ENCODE data around the gene DPP8. TPM values are rescaled to one million over a fixed set of nuclear protein-coding genes. Genes with fewer than 3 reads are reported as not detected.

DPP8 gene
- polyA plus RNA-seq, 2 of the 4 experiments (the other 2 are of a cell fraction): 24.4 to 41.8 TPM

GRCh38 chr15:65413051-65413759 lies 104.3 kb downstream of the DPP8 start:
- H3K9me3 ChIP-seq: no peaks in the 10 kb centered on the region
- peaks cover 68% of the 10 kb centered on the region for H3K4me1 ChIP-seq
- ATAC-seq (no peak), DNase-seq (ENCODE audit: low read depth in 1 of 2, low spot score in 1 of 2) (no peak), FAIRE-seq (no peak)
- H3K4me3 ChIP-seq: no peak overlapping the region
- ChIA-PET POLR2A (interaction anchor here (0.9 to 1.5 kb wide), 2 partner anchors 8 to 109 kb away, joined by 3 to 4 read pairs; partner anchors contain the start of gene RNU5B-1), CTCF (interaction anchor here (0.7 to 11.6 kb wide), 8 partner anchors 9 to 194 kb away, joined by 3 to 256 read pairs (median 5); partner anchors contain the start of gene IGDCC4)
- H3K4me2 ChIP-seq: peak overlapping the region; percentile 67
- H3K27ac ChIP-seq: peak overlapping the region; percentile 63 to 78
- no peak for TF ChIP-seq HES2 (IDR thresholded peaks at IDR 0.05)
- no peak for TF ChIP-seq EHMT2 (IDR thresholded peaks at IDR 0.05; ENCODE audit: low read depth)
- no peak for TF ChIP-seq MYC (IDR thresholded peaks at IDR 0.05; ENCODE audit: borderline replicate concordance, low read length)
- TF ChIP-seq KDM5A (IDR thresholded peaks at IDR 0.05): no peak
- TF ChIP-seq ZFP36 (IDR thresholded peaks at IDR 0.05; ENCODE audit: borderline replicate concordance, partially characterized antibody): no peak
- TF ChIP-seq HEYL (CRISPR knock-in tag; IDR thresholded peaks at IDR 0.05): no peak
- no peak for TF ChIP-seq MAFK (IDR thresholded peaks at IDR 0.05; ENCODE audit: partially characterized antibody)
- no peak for TF ChIP-seq CBX8 (IDR thresholded peaks at IDR 0.05)

- FAIRE-seq (no peak), ATAC-seq (no peak), DNase-seq (ENCODE audit: low read depth in 1 of 2, low spot score in 1 of 2) (no peak)
- TF ChIP-seq CEBPB (IDR thresholded peaks at IDR 0.05) (peak in 1 of 2 experiments; percentile 5; a peak in 1 of 4 replicates), ZNF302 (CRISPR knock-in tag; IDR thresholded peaks at IDR 0.05) (no peak)
- CTCF ChIA-PET: interaction anchor here (0.7 to 11.6 kb wide), 8 partner anchors 9 to 194 kb away, joined by 3 to 256 read pairs (median 5); partner anchors contain the start of gene IGDCC4
- POLR2A ChIA-PET: no interaction called here
- 41% methylated on average over 1 of the region's 1 CpG for WGBS (ENCODE audit: missing lambda C conversion rate)
- Histone ChIP-seq H3K27ac (peak overlapping the region; percentile 63 to 78; a peak in 5 of 6 replicates), H3K9me3 (no peaks in the 10 kb centered on the region), H3K4me3 (no peak overlapping the region), H3K4me1 (peaks cover 68% of the 10 kb centered on the region), H3K4me2 (no peak overlapping the region; the same call in 2 of the 3 replicates)
These were observed 104.9 kb downstream of the DPP8 start for GRCh38 chr15:65412556-65412955.

- no peak overlapping the region for H3K4me3 ChIP-seq
- no peaks in the 10 kb centered on the region for H3K9me3 ChIP-seq
- H3K4me2 ChIP-seq: peak overlapping the region; percentile 52
- TF ChIP-seq MAFK (IDR thresholded peaks at IDR 0.05; ENCODE audit: partially characterized antibody) (peak; percentile 23), FOSL2 (IDR thresholded peaks at IDR 0.05) (no peak), FOSL2 (CRISPR knock-in tag; IDR thresholded peaks at IDR 0.05) (peak; percentile 48; the same call in 1 of the 2 replicates), MAX (IDR thresholded peaks at IDR 0.05) (peak; percentile 68), CEBPB (IDR thresholded peaks at IDR 0.05) (0 out of 4 replicates have a peak, but pooled peaks of 1 of the 2 experiments have one; percentile 13), ZNF302 (CRISPR knock-in tag; IDR thresholded peaks at IDR 0.05) (no peak)
- ChIA-PET CTCF (interaction anchor here (1.1 to 11.6 kb wide), 5 partner anchors 8 to 28 kb away, joined by 3 to 256 read pairs (median 21); partner anchors contain the start of gene IGDCC4), POLR2A (no interaction called here)
- peak in 1 of 2 experiments; percentile 78 for DNase-seq (ENCODE audit: low read depth in 1 of 2, low spot score in 1 of 2)
- H3K27ac ChIP-seq: peak overlapping the region; percentile 55 to 78
- 38% methylated on average over 5 of the region's 5 CpGs for WGBS (ENCODE audit: missing lambda C conversion rate)
- FAIRE-seq: peak; percentile 93
- peak; percentile 19 to 35 for ATAC-seq
- peaks cover 58% of the 10 kb centered on the region for H3K4me1 ChIP-seq
These were observed 105.9 kb downstream of the DPP8 start for GRCh38 chr15:65411465-65412071.

- TF ChIP-seq MAX (IDR thresholded peaks at IDR 0.05): no peak
- no peak for TF ChIP-seq PBX3 (IDR thresholded peaks at IDR 0.05)
- TF ChIP-seq CBX2 (IDR thresholded peaks at IDR 0.05; ENCODE audit: borderline replicate concordance, low read depth): no peak
- no peak for TF ChIP-seq KDM5A (IDR thresholded peaks at IDR 0.05)
- TF ChIP-seq KDM1A (IDR thresholded peaks at IDR 0.05; ENCODE audit: low read depth): no peak
- TF ChIP-seq NPAS2 (CRISPR knock-in tag; IDR thresholded peaks at IDR 0.05; ENCODE audit: borderline replicate concordance): no peak
- no peak for TF ChIP-seq HES2 (IDR thresholded peaks at IDR 0.05)
- no peak for TF ChIP-seq FOSL2 (IDR thresholded peaks at IDR 0.05)
- TF ChIP-seq FOSL2 (CRISPR knock-in tag; IDR thresholded peaks at IDR 0.05): no peak
- no peak for TF ChIP-seq ELK1 (IDR thresholded peaks at IDR 0.05; ENCODE audit: low read depth, low read length)
- CTCF ChIA-PET: interaction anchor here (1.0 to 15.0 kb wide), 4 partner anchors 7 to 92 kb away, joined by 3 to 256 read pairs (median 24); partner anchors contain the start of gene IGDCC4
- peak in 1 of 2 experiments; percentile 31; a peak in 3 of 6 replicates for ATAC-seq
- H3K9me3 ChIP-seq: no peaks in the 10 kb centered on the region
- POLR2A ChIA-PET: no interaction called here
- no peak for DNase-seq (ENCODE audit: low read depth in 1 of 2, low spot score in 1 of 2)
- peak overlapping the region; percentile 50 to 70 for H3K27ac ChIP-seq
- 86% methylated on average over 10 of the region's 10 CpGs for WGBS (ENCODE audit: missing lambda C conversion rate)
- peaks cover 53% of the 10 kb centered on the region for H3K4me1 ChIP-seq
- peak overlapping the region; percentile 52 for H3K4me2 ChIP-seq
- no peak for FAIRE-seq
- H3K4me3 ChIP-seq: no peak overlapping the region
These were observed 106.5 kb downstream of the DPP8 start for GRCh38 chr15:65410972-65411371.

Measured in A549 (cell line).